MCF 10A (cell line): Measurements from ENCODE around the gene APC2. TPM values are rescaled to one million over a fixed set of nuclear protein-coding genes. Genes with fewer than 3 reads are reported as not detected.

ENCODE experiments used
- BruUV-seq: library from RNA; stranded (reverse); fragments of 400-500 nt; replicated peaks from 2 replicates; lab custom pipeline; 2021; lab: Mats Ljungman, UMichigan
- CTCF ChIA-PET: fragments of 300-600 bp; sonication (Branson Sonifier 250); formaldehyde crosslinking; extraction: SDS; loops from one replicate; lab custom pipeline; 2021; ENCODE audit warnings: antibody characterized with exemption, inconsistent platforms; lab: Yijun Ruan, JAX
- POLR2A ChIA-PET: fragments of 300-600, 350-650 bp; sonication (Branson Sonifier 250); formaldehyde crosslinking; extraction: SDS; loops from one replicate; lab custom pipeline; 2020; ENCODE audit warnings: antibody characterized with exemption, inconsistent platforms; lab: Yijun Ruan, JAX
- DNase-seq: peaks from one replicate; pipeline ENCODE4 v3.0.0-alpha.2; 2018; ENCODE audit not compliant: unreplicated experiment
- H3K27ac Mint-ChIP-seq: one replicate; pipeline ENCODE4 v1.8.0; 2022; ENCODE audit warnings: mild to moderate bottlenecking, low read depth, mixed read lengths; ENCODE audit not compliant: unreplicated experiment
- H3K27me3 Mint-ChIP-seq: one replicate; pipeline ENCODE4 v1.8.0; 2022; ENCODE audit warnings: mixed read lengths; ENCODE audit not compliant: insufficient read depth, unreplicated experiment
- H3K36me3 Mint-ChIP-seq: one replicate; pipeline ENCODE4 v1.8.0; 2022; ENCODE audit warnings: mild to moderate bottlenecking, moderate library complexity, mixed read lengths; ENCODE audit not compliant: insufficient read depth, unreplicated experiment
- H3K4me1 Mint-ChIP-seq: one replicate; pipeline ENCODE4 v1.8.0; 2022; ENCODE audit warnings: mixed read lengths; ENCODE audit not compliant: insufficient read depth, unreplicated experiment
- H3K4me3 Mint-ChIP-seq: one replicate; pipeline ENCODE4 v1.8.0; 2022; ENCODE audit warnings: mild to moderate bottlenecking, moderate library complexity, mixed read lengths; ENCODE audit not compliant: unreplicated experiment
- H3K9me3 Mint-ChIP-seq: one replicate; pipeline ENCODE4 v1.8.0; 2022; ENCODE audit warnings: mixed read lengths; ENCODE audit not compliant: unreplicated experiment
- intact Hi-C: fragments of 100-400 bp; cut with micrococcal nuclease; formaldehyde crosslinking; loops from 2 replicates; pipeline ENCODE4 v1.14.1; 2022
- total RNA-seq: library from RNA; stranded (reverse); gene quantifications from 2 replicates; pipeline ENCODE4 v1.2.3, GENCODE V29; 2022
- TF ChIP-seq, protein P1 (sequence below): fragments of 200-600 bp; IDR thresholded peaks from one replicate; pipeline ENCODE4 v1.8.0; 2022; ENCODE audit warnings: antibody characterized with exemption, mild to moderate bottlenecking; ENCODE audit not compliant: unreplicated experiment

The APC2 gene
- total RNA-seq, 1 experiment from 2014 or later: 0.23 TPM

DNA sequence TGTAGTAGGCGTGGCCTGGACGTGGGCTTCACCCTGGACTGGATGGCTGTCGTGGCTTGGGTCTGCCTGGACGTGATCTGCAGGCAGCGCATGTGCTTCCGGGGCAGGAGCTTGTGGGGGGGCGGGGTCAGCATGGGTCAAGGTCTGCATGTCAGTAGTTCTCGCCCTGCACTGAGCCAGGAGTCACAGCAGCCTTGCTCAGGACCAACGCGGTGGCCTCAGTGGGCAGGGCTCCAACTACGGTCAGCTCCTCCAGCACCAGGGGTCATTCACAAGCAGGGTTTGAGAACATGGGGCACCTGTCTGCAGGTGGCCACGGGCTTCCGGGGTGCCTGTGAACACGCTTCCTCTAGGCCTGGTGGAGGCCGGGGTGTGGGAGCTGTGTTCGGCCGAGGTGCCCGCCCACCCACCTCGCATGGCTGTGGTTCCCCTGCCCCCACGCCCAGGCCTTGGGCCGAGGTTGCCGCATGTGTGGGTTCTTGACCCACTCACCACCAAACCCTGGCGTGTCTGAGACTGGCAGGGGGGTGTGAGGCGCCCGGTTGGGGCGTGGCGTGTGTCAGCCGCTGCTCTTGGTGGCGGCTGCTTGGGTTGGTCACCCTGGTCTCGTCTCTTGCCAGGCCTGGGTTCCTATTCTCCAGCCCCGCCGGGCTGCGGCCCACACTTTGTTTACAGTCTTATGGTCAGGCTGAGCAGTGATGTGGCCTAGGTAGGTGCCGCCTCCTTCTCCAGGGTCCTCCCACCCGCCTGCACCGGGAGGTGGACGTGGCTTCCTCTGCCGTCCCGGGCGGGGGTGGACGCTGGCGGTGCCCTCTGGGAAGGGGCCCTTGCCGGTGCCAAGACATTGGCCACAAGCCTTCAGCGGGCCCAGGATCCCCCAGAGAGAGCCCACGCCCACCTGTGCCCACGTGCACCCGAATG lies 16.5 kb upstream of the APC2 start:
- BruUV-seq: no TSS peak
- Mint-ChIP-seq H3K9me3 (no peaks in the 10 kb centered on the region), H3K27me3 (no peaks in the 10 kb centered on the region), H3K27ac (no peak overlapping the region), H3K4me1 (no peaks in the 10 kb centered on the region), H3K4me3 (no peak overlapping the region), H3K36me3 (peaks cover 79% of the 10 kb centered on the region)
- DNase-seq: no peak
- ChIA-PET POLR2A (no interaction called here), CTCF (no interaction called here)
- intact Hi-C loops: no loop called here
- TF ChIP-seq, protein P1, sequence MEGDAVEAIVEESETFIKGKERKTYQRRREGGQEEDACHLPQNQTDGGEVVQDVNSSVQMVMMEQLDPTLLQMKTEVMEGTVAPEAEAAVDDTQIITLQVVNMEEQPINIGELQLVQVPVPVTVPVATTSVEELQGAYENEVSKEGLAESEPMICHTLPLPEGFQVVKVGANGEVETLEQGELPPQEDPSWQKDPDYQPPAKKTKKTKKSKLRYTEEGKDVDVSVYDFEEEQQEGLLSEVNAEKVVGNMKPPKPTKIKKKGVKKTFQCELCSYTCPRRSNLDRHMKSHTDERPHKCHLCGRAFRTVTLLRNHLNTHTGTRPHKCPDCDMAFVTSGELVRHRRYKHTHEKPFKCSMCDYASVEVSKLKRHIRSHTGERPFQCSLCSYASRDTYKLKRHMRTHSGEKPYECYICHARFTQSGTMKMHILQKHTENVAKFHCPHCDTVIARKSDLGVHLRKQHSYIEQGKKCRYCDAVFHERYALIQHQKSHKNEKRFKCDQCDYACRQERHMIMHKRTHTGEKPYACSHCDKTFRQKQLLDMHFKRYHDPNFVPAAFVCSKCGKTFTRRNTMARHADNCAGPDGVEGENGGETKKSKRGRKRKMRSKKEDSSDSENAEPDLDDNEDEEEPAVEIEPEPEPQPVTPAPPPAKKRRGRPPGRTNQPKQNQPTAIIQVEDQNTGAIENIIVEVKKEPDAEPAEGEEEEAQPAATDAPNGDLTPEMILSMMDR: no peak

DNA sequence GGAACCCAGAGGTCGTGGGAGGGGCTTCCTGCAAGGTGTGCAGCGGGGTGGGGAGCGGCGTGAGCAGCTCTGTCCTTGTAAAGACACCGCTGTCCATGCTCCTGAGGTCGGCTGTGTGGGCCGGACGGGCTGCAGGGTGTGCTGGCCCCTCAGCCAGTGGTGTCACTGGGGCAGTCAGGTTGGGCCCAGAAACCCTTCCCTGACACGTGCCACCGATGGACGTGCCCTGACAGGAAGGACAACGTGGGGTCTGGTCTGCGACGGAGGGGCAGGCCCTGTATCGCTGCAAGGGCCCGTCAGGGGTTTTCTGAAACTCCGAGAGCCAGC lies 15.9 kb upstream of the APC2 start:
- peaks cover 77% of the 10 kb centered on the region for H3K36me3 Mint-ChIP-seq
- no peak overlapping the region for H3K4me3 Mint-ChIP-seq
- TF ChIP-seq, protein P1: no peak
- H3K27ac Mint-ChIP-seq: no peak overlapping the region
- intact Hi-C loops: no loop called here
- H3K27me3 Mint-ChIP-seq: no peaks in the 10 kb centered on the region
- no peaks in the 10 kb centered on the region for H3K4me1 Mint-ChIP-seq
- H3K9me3 Mint-ChIP-seq: no peaks in the 10 kb centered on the region
- ChIA-PET CTCF (no interaction called here), POLR2A (no interaction called here)
- DNase-seq: no peak
- BruUV-seq: no TSS peak

DNA sequence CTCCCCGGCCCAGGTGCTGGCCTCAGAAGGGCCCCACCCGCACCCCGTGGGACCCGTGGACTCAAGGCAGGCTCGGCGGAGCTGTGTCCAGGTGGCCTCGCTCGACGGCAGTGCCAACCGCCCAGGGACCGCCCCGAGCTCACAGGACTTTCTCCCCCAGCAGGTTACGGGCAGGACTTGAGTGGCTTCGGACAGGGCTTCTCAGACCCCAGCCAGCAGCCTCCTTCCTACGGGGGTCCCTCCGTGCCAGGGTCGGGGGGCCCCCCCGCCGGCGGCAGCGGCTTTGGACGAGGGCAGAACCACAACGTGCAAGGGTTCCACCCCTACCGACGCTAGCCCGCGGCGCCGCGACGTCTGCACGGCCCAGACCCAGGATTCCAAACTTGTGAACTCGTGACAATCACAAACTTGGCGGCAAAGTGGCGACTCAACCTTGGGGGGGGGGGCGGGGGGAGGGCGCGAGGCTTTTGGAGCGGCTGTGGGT lies 15.3 kb upstream of the APC2 start:
- peaks cover 75% of the 10 kb centered on the region for H3K36me3 Mint-ChIP-seq
- no peaks in the 10 kb centered on the region for H3K27me3 Mint-ChIP-seq
- H3K4me3 Mint-ChIP-seq: no peak overlapping the region
- no peak for DNase-seq
- H3K27ac Mint-ChIP-seq: no peak overlapping the region
- no TSS peak for BruUV-seq
- no peaks in the 10 kb centered on the region for H3K9me3 Mint-ChIP-seq
- TF ChIP-seq, protein P1: no peak
- intact Hi-C loops: no loop called here
- CTCF ChIA-PET: interaction anchor here (0.9 kb wide), 1 partner anchor 11 kb away, joined by 4 read pairs; no protein-coding TSS in a partner anchor
- POLR2A ChIA-PET: no interaction called here
- no peaks in the 10 kb centered on the region for H3K4me1 Mint-ChIP-seq

DNA sequence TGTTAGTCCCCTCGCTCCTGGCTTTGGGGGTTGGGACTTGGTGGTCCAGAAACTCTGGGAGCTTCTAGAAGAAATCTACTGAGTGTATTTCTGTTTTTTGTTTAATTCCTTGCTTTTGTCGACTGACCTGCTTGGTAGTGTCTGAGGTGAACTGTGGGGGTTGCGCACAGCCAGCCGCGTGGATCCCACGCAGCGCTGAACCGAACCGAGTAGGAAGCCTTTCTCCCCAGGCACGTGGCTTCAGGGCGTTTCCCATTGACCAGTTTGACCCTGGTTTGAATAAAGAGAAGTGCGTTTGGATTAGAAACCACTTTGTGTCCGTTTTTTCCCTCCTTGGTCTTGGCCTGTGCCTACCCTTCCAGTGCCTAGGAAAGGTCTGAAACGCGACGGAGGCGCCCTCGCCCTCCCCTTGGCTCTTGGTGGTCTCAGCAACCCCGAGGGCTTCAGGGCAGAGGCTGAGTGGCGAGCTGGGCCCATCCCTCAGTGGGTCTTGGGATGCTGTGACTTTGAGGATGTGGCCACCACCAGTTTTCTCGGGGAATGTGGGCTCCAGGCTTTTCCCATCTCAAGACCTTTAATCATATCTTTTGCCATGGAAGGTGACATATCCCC lies 14.4 kb upstream of the APC2 start:
- Mint-ChIP-seq H3K27me3 (no peaks in the 10 kb centered on the region), H3K27ac (no peak overlapping the region), H3K36me3 (peaks cover 75% of the 10 kb centered on the region), H3K4me1 (no peaks in the 10 kb centered on the region), H3K9me3 (no peaks in the 10 kb centered on the region), H3K4me3 (no peak overlapping the region)
- no TSS peak for BruUV-seq
- ChIA-PET CTCF (interaction anchor here (0.8 to 1.2 kb wide), 4 partner anchors 10 to 25 kb away, joined by 3 to 4 read pairs (median 4); no protein-coding TSS in a partner anchor), POLR2A (no interaction called here)
- intact Hi-C loops: no loop called here
- DNase-seq: no peak
- TF ChIP-seq, protein P1: no peak
